GM19239 (cell line): Measurements from ENCODE around the gene PCDHA9.
"Not testable (repeated sequence)": the region's sequence is repeated elsewhere in the genome, so short reads cannot be mapped to it uniquely, and the experiment has no call there.

ENCODE experiments used
- DNase-seq: peaks from one replicate; pipeline ENCODE4 v3.0.0; 2011; ENCODE audit warnings: low spot score; ENCODE audit not compliant: insufficient read length
- FAIRE-seq: peaks from 2 replicates; lab custom pipeline; 2011; peaks lifted over from hg19 to GRCh38; lab: Jason Lieb, UNC

PCDHA9 gene

DNA sequence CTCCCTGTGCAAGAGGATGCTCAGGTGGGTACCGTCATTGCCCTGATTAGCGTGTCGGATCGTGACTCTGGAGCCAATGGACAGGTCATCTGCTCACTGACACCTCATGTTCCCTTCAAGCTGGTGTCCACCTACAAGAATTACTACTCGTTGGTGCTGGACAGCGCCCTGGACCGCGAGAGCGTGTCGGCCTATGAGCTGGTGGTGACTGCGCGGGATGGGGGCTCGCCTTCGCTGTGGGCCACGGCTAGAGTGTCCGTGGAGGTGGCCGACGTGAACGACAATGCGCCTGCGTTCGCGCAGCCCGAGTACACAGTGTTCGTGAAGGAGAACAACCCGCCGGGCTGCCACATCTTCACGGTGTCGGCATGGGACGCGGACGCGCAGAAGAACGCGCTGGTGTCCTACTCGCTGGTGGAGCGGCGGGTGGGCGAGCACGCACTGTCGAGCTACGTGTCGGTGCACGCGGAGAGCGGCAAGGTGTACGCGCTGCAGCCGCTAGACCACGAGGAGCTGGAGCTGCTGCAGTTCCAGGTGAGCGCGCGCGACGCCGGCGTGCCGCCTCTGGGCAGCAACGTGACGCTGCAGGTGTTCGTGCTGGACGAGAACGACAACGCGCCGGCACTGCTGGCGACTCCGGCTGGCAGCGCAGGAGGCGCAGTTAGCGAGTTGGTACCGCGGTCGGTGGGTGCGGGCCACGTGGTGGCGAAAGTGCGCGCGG lies 28.5 kb downstream of the PCDHA9 start:
- DNase-seq, FAIRE-seq: not testable (repeated sequence)

DNA sequence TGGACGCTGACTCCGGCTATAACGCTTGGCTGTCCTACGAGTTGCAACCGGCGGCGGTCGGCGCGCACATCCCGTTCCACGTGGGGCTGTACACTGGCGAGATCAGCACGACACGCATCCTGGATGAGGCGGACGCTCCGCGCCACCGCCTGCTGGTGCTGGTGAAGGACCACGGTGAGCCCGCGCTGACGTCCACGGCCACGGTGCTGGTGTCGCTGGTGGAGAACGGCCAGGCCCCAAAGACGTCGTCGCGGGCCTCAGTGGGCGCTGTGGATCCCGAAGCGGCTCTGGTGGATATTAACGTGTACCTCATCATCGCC lies 29.0 kb downstream of the PCDHA9 start:
- DNase-seq (no peak), FAIRE-seq (no peak)

DNA sequence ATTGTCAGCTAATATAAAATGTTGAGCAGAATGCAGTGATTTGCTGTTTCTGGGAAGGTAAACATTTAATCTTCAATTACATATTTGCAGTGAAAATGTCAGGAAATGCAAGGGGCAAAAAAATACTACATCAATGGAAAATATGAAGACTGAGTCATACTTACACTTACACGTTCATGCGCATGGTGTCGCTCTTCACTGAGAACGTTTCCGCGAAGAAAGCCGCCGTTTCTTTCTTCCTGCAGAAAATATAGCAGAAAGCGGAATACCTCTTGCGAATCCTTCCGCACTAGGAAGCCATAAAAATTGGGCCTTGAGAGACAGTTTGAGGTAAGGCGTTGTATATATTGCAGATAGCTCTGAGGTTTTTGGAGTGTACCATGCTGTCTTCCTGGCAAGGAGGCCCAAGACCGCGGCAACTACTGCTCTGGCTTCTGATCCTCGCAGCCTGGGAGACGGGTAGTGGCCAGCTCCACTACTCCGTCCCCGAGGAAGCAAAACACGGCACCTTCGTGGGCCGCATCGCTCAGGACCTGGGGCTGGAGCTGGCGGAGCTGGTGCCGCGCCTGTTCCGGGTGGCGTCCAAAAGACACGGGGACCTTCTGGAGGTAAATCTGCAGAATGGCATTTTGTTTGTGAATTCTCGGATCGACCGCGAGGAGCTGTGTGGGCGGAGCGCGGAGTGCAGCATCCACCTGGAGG lies 33.9 kb downstream of the PCDHA9 start, which contains the start of gene PCDHA13:
Gene PCDHA13, plus strand, starts transcription at position 236 of the 702 bp plus-strand sequence. Its CDS starts 145 bp downstream, at position 381.
- FAIRE-seq, result no peak

DNA sequence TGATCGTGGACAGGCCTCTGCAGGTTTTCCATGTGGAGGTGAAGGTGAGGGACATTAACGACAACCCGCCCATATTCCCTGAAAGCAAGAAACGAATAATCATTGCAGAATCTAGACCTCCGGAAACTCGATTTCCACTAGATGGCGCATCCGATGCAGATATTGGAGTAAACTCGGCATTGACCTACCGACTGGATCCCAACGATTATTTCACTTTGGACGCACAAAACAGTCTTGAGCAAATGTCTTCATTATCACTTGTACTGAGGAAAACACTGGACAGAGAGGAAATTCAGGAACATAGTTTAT lies 34.4 kb downstream of the PCDHA9 start:
- FAIRE-seq (no peak), DNase-seq (no peak)

More for the DNA sequence above, 33.9 kb downstream of the PCDHA9 start, which contains the start of gene PCDHA13:
- DNase-seq, result no peak

- FAIRE-seq (no peak), DNase-seq (no peak)
Observed at GRCh38 chr5:140883373-140883772, 35.2 kb downstream of the PCDHA9 start.

- no peak for FAIRE-seq
- DNase-seq, result no peak
Observed at GRCh38 chr5:140883927-140884697, 35.9 kb downstream of the PCDHA9 start.
